Tracheal epithelial cell (primary cell): ENCODE data around the gene CADM3. TPM values are rescaled to one million over a fixed set of nuclear protein-coding genes. Genes with fewer than 3 reads are reported as not detected.

Source experiments
- total RNA-seq: library from RNA; depleted of rRNA; stranded (reverse); fragments of >200 nt; gene quantifications from 2 replicates; pipeline ENCODE4 v1.2.1, GENCODE V29; 2014

The CADM3 gene, protein sequence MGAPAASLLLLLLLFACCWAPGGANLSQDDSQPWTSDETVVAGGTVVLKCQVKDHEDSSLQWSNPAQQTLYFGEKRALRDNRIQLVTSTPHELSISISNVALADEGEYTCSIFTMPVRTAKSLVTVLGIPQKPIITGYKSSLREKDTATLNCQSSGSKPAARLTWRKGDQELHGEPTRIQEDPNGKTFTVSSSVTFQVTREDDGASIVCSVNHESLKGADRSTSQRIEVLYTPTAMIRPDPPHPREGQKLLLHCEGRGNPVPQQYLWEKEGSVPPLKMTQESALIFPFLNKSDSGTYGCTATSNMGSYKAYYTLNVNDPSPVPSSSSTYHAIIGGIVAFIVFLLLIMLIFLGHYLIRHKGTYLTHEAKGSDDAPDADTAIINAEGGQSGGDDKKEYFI
- not detected in 2 replicates for total RNA-seq

DNA sequence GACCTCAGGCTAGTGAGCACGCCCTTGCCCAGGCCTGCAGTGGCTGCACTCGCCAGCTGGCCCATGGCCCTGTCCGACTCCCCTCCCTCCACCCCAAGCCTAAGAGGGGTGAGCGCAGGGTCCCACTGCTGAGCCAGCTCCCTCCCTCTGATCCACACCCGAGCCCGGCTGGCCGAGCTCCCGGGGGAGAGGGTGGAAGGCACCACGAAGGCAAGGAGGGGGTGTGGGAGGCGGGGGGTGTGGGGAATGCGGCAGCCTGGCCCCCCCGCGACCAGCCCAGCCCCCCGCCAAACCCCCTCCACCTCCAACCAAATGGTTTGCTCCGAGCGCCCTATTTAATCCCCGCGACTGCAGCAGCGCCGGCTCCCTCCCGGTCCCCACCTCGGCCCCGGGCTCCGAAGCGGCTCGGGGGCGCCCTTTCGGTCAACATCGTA, at the start of gene CADM3:
CADM3 (plus strand) TSS at position 362 of the 434 bp plus-strand sequence. CDS start 151 bp downstream, outside the sequence.

DNA sequence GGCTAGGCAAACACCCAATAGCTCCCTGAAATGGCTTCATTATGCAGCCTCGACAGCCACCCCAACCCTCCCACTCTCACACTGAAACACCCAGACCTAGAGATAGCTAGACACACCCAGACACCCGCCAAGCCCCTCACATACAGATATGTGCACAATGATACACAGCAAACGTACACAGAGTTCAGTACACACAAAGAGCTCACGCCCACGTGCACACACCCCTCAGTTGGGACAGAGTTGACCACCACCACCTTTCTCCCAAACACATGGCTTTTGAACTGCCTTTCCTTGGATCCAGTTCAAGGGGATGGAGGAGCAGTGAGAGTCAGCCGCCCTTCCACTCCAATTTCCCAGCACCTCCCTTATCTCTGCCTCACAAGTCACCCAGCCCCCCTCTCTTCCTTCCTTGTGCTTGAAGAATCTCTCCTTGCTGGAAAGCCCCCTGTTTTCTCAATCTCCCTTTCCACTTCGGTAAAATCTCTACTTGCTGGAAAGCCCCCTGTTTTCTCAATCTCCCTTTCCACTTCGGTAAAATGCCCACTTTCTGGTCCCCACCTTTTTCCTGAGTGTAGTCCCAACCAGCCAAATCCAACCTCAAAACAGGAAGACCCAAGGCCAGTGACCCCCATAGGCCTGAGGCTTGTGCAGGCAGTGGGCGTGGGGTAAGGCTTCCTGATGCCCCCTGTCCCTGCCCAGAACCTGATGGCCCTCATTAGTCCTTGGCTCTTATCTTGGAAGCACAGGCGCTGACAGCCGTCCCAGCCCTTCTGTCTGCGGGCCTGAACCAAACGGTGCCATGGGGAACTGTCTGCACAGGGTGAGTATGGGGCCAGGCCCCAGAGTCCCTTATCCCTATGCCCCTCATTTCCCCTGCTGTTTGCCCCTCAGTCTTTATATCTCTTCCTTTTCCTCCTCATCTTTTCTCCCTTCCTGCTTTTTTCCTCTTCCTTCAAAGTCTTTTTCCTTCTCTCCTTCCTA, 33.0 kb downstream of the CADM3 start, which contains the start of gene ACKR1:
ACKR1 (plus strand) TSS at position 715 of the 981 bp plus-strand sequence; CDS start at position 800, 85 bp downstream.

Other genes with a start within 250 kb of the CADM3 start
- 0.48 TPM in 1 of 2 replicates, not detected in the other for gene PYHIN1, start 240.1 kb upstream of the CADM3 start, total RNA-seq
- gene IFI16, start 161.7 kb upstream of the CADM3 start, total RNA-seq, result 31.6 and 65.9 TPM in 2 replicates
- gene AIM2, start 94.8 kb upstream of the CADM3 start, total RNA-seq, result not detected in 2 replicates
- gene ACKR1, start 33.3 kb downstream of the CADM3 start, total RNA-seq, result not detected in 2 replicates
- not detected in 2 replicates for gene FCER1A, start 130.7 kb downstream of the CADM3 start, total RNA-seq